ENCODE measurements around the gene TMPRSS2.

Gene TMPRSS2

DNA sequence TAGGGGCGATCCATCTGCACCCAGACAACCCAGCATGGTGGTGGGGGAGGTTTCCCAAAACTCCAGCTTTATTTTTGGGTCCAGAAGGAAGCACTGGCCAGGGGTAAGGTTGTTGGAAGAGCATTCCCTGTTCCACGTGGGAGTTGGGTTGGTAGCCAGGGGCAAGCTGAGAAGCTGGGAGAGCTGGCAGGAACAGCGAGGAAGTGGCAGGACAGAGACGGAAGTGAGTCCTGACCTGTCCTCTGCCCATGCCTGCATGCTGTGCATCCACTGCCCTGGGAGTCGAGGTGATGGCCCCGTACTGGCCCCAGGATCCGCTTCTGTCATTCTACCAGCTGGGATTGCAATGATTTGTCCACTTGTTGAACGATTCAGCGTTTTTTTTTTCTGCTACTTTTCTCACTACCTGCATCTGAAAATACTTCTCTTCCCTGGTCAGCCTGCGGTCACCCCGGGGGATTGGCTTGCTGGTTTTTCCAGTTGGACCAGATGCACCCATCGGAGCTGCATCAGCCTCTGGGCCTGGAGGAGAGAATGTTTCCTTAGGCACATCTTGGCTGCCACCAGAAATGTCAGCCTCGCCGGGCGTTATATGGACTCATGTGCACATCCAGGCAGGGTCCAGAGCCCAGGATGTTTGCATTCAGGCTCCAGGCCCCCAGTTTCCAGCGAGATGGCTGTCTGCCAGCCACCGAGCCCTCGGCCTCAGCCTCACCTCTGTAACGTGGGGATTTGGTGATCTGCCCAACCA lies 28.3 kb upstream of the TMPRSS2 start:
- no peak overlapping the region for H3K9ac ChIP-seq (ENCODE audit: low read depth in 1 of 2, low read length in 2 of 2)
- H3K4me1 ChIP-seq (ENCODE audit: control insufficient read depth in 1 of 2, insufficient read depth in 2 of 2, low read length in 2 of 2): peaks cover 0 to 9% of the 10 kb centered on the region in 2 donors
- H3K9me3 ChIP-seq (ENCODE audit: control insufficient read depth in 1 of 2, low read length in 2 of 2): no peaks in the 10 kb centered on the region
- no peak overlapping the region for H3K4me3 ChIP-seq (ENCODE audit: low read depth in 1 of 2, low read length in 2 of 2)
- H3K36me3 ChIP-seq (ENCODE audit: control insufficient read depth in 1 of 2, insufficient read depth in 2 of 2, low read length in 2 of 2): no peaks in the 10 kb centered on the region
- H3K27me3 ChIP-seq (ENCODE audit: control insufficient read depth in 1 of 2, insufficient read depth in 2 of 2, low read length in 2 of 2): no peaks in the 10 kb centered on the region
- H3K27ac ChIP-seq (ENCODE audit: low read depth, low read length): no peak overlapping the region

GRCh38 chr21:41530366-41530765 lies 22.4 kb upstream of the TMPRSS2 start:
- H3K4me3 ChIP-seq (ENCODE audit: low read depth in 1 of 2, low read length in 2 of 2): no peak overlapping the region
- H3K36me3 ChIP-seq (ENCODE audit: control insufficient read depth in 1 of 2, insufficient read depth in 2 of 2, low read length in 2 of 2): no peaks in the 10 kb centered on the region
- no peaks in the 10 kb centered on the region for H3K9me3 ChIP-seq (ENCODE audit: control insufficient read depth in 1 of 2, low read length in 2 of 2)
- H3K4me1 ChIP-seq (ENCODE audit: control insufficient read depth in 1 of 2, insufficient read depth in 2 of 2, low read length in 2 of 2): peaks cover 30 to 36% of the 10 kb centered on the region in 2 donors
- no peaks in the 10 kb centered on the region for H3K27me3 ChIP-seq (ENCODE audit: control insufficient read depth in 1 of 2, insufficient read depth in 2 of 2, low read length in 2 of 2)
- H3K27ac ChIP-seq (ENCODE audit: low read depth, low read length): no peak overlapping the region
- H3K9ac ChIP-seq (ENCODE audit: low read depth in 1 of 2, low read length in 2 of 2): no peak overlapping the region

- Histone ChIP-seq H3K4me3 (ENCODE audit: low read depth in 1 of 2, low read length in 2 of 2) (no peak overlapping the region), H3K9ac (ENCODE audit: low read depth in 1 of 2, low read length in 2 of 2) (peak overlapping the region in 1 of 2 donors; percentile 34), H3K9me3 (ENCODE audit: control insufficient read depth in 1 of 2, low read length in 2 of 2) (no peaks in the 10 kb centered on the region), H3K4me1 (ENCODE audit: control insufficient read depth in 1 of 2, insufficient read depth in 2 of 2, low read length in 2 of 2) (peaks cover 34 to 39% of the 10 kb centered on the region in 2 donors), H3K27me3 (ENCODE audit: control insufficient read depth in 1 of 2, insufficient read depth in 2 of 2, low read length in 2 of 2) (no peaks in the 10 kb centered on the region), H3K36me3 (ENCODE audit: control insufficient read depth in 1 of 2, insufficient read depth in 2 of 2, low read length in 2 of 2) (no peaks in the 10 kb centered on the region), H3K27ac (ENCODE audit: low read depth, low read length) (no peak overlapping the region)
Observed at GRCh38 chr21:41529769-41530168, 21.8 kb upstream of the TMPRSS2 start.

DNA sequence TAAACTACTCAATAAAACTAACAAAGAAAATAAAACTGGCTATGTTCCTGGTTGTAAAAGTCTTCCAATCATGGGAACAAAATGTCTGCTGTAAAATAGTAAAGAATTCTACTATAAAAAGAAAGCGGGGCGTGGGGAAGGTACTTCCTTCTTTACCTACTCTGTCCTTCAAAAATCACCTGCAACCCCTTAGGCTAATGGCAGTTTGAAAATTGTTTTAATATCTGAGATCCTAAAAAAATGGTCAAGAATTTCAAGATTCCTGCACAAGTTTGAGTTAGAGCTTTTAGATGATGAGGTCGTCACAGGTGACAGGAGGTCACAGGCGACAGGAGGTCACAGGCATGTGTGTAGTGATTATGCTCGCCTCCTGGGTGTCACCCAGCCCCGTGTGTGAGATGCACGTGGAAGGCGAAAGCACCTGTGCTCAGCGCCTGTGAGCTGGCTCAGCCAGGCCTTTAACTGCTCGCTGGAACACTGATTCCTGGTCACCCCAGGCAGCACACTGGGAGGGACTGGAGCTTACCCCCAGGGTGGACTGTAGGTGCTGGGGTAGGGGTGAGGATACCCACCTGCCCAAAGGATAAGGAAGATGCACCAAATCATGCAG lies 18.6 kb upstream of the TMPRSS2 start:
- H3K9ac ChIP-seq (ENCODE audit: low read depth in 1 of 2, low read length in 2 of 2): peak overlapping the region; percentile 40 to 55
- peaks cover 37 to 39% of the 10 kb centered on the region in 2 donors for H3K4me1 ChIP-seq (ENCODE audit: control insufficient read depth in 1 of 2, insufficient read depth in 2 of 2, low read length in 2 of 2)
- H3K27ac ChIP-seq (ENCODE audit: low read depth, low read length): peak overlapping the region; percentile 66
- no peaks in the 10 kb centered on the region for H3K27me3 ChIP-seq (ENCODE audit: control insufficient read depth in 1 of 2, insufficient read depth in 2 of 2, low read length in 2 of 2)
- peak overlapping the region in 1 of 2 donors; percentile 53 for H3K4me3 ChIP-seq (ENCODE audit: low read depth in 1 of 2, low read length in 2 of 2)
- H3K9me3 ChIP-seq (ENCODE audit: control insufficient read depth in 1 of 2, low read length in 2 of 2): no peaks in the 10 kb centered on the region
- no peaks in the 10 kb centered on the region for H3K36me3 ChIP-seq (ENCODE audit: control insufficient read depth in 1 of 2, insufficient read depth in 2 of 2, low read length in 2 of 2)

GRCh38 chr21:41523175-41523574 lies 15.2 kb upstream of the TMPRSS2 start:
- no peaks in the 10 kb centered on the region for H3K27me3 ChIP-seq (ENCODE audit: control insufficient read depth in 1 of 2, insufficient read depth in 2 of 2, low read length in 2 of 2)
- H3K36me3 ChIP-seq (ENCODE audit: control insufficient read depth in 1 of 2, insufficient read depth in 2 of 2, low read length in 2 of 2): no peaks in the 10 kb centered on the region
- H3K9me3 ChIP-seq (ENCODE audit: control insufficient read depth in 1 of 2, low read length in 2 of 2): peaks cover 0 to 2% of the 10 kb centered on the region in 2 donors
- peaks cover 21 to 29% of the 10 kb centered on the region in 2 donors for H3K4me1 ChIP-seq (ENCODE audit: control insufficient read depth in 1 of 2, insufficient read depth in 2 of 2, low read length in 2 of 2)
- H3K9ac ChIP-seq (ENCODE audit: low read depth in 1 of 2, low read length in 2 of 2): no peak overlapping the region
- no peak overlapping the region for H3K4me3 ChIP-seq (ENCODE audit: low read depth in 1 of 2, low read length in 2 of 2)
- no peak overlapping the region for H3K27ac ChIP-seq (ENCODE audit: low read depth, low read length)

- Histone ChIP-seq H3K36me3 (ENCODE audit: control insufficient read depth in 1 of 2, insufficient read depth in 2 of 2, low read length in 2 of 2) (no peaks in the 10 kb centered on the region), H3K9ac (ENCODE audit: low read depth in 1 of 2, low read length in 2 of 2) (no peak overlapping the region), H3K4me1 (ENCODE audit: control insufficient read depth in 1 of 2, insufficient read depth in 2 of 2, low read length in 2 of 2) (peaks cover 14% of the 10 kb centered on the region in 2 donors), H3K27ac (ENCODE audit: low read depth, low read length) (no peak overlapping the region), H3K27me3 (ENCODE audit: control insufficient read depth in 1 of 2, insufficient read depth in 2 of 2, low read length in 2 of 2) (no peaks in the 10 kb centered on the region), H3K9me3 (ENCODE audit: control insufficient read depth in 1 of 2, low read length in 2 of 2) (peaks cover 0 to 2% of the 10 kb centered on the region in 2 donors), H3K4me3 (ENCODE audit: low read depth in 1 of 2, low read length in 2 of 2) (no peak overlapping the region)
Observed at GRCh38 chr21:41521489-41522027, 13.6 kb upstream of the TMPRSS2 start.

DNA sequence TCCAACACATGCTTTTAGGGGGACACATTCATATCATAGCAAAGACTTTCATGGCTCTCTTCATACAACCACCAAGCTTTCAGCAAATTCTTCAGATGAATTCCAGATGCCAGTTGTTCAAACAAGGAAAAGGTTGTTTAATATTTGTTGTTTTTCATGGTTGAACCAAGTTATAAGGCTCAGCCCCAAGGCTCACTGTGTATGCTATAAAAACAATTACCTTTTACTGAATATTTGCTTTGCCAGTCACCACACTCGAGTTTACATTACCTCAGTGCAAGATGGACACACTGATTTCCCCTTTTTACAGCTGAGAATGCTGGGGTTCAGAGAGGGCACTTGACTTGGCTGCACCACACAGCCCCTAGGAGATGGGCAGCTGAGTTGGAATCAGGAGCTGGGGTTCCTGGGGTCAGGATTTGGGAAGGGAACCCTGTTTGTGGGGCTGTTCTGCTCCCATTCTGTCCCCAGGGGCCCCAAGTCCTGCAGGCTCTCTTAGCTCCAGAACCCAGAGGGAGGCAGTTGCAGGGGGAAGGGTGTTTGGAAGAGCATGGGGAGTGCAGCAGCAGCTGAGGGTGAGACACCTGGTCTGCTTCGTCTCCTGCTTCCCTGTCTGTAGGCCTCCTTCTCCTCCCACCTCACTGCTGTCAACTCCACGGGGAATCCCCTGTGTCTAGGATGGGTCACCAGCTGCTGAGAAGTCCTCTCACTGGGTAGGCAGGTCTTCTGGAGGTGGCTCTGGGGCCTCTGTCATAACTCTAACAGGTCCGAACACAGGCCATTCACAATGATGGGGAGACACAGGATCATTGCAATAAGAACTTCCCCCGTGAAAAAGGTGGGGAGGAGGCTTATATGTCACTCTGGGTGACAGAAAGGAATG lies 12.8 kb upstream of the TMPRSS2 start:
- H3K9me3 ChIP-seq (ENCODE audit: control insufficient read depth in 1 of 2, low read length in 2 of 2): peaks cover 0 to 2% of the 10 kb centered on the region in 2 donors
- peaks cover 7 to 12% of the 10 kb centered on the region in 2 donors for H3K4me1 ChIP-seq (ENCODE audit: control insufficient read depth in 1 of 2, insufficient read depth in 2 of 2, low read length in 2 of 2)
- H3K36me3 ChIP-seq (ENCODE audit: control insufficient read depth in 1 of 2, insufficient read depth in 2 of 2, low read length in 2 of 2): no peaks in the 10 kb centered on the region
- H3K27me3 ChIP-seq (ENCODE audit: control insufficient read depth in 1 of 2, insufficient read depth in 2 of 2, low read length in 2 of 2): no peaks in the 10 kb centered on the region
- H3K27ac ChIP-seq (ENCODE audit: low read depth, low read length): no peak overlapping the region
- no peak overlapping the region for H3K9ac ChIP-seq (ENCODE audit: low read depth in 1 of 2, low read length in 2 of 2)
- H3K4me3 ChIP-seq (ENCODE audit: low read depth in 1 of 2, low read length in 2 of 2): no peak overlapping the region

GRCh38 chr21:41519806-41520559 lies 12.0 kb upstream of the TMPRSS2 start:
- Histone ChIP-seq H3K4me3 (ENCODE audit: low read depth in 1 of 2, low read length in 2 of 2) (no peak overlapping the region), H3K36me3 (ENCODE audit: control insufficient read depth in 1 of 2, insufficient read depth in 2 of 2, low read length in 2 of 2) (no peaks in the 10 kb centered on the region), H3K9ac (ENCODE audit: low read depth in 1 of 2, low read length in 2 of 2) (no peak overlapping the region), H3K27ac (ENCODE audit: low read depth, low read length) (no peak overlapping the region), H3K9me3 (ENCODE audit: control insufficient read depth in 1 of 2, low read length in 2 of 2) (peaks cover 0 to 2% of the 10 kb centered on the region in 2 donors), H3K4me1 (ENCODE audit: control insufficient read depth in 1 of 2, insufficient read depth in 2 of 2, low read length in 2 of 2) (peaks cover 2 to 9% of the 10 kb centered on the region in 2 donors), H3K27me3 (ENCODE audit: control insufficient read depth in 1 of 2, insufficient read depth in 2 of 2, low read length in 2 of 2) (no peaks in the 10 kb centered on the region)

- Histone ChIP-seq H3K36me3 (ENCODE audit: control insufficient read depth in 1 of 2, insufficient read depth in 2 of 2, low read length in 2 of 2) (no peaks in the 10 kb centered on the region), H3K9me3 (ENCODE audit: control insufficient read depth in 1 of 2, low read length in 2 of 2) (peaks cover 0 to 2% of the 10 kb centered on the region in 2 donors), H3K9ac (ENCODE audit: low read depth in 1 of 2, low read length in 2 of 2) (no peak overlapping the region), H3K4me3 (ENCODE audit: low read depth in 1 of 2, low read length in 2 of 2) (no peak overlapping the region), H3K27ac (ENCODE audit: low read depth, low read length) (no peak overlapping the region), H3K27me3 (ENCODE audit: control insufficient read depth in 1 of 2, insufficient read depth in 2 of 2, low read length in 2 of 2) (no peaks in the 10 kb centered on the region), H3K4me1 (ENCODE audit: control insufficient read depth in 1 of 2, insufficient read depth in 2 of 2, low read length in 2 of 2) (peaks cover 0 to 8% of the 10 kb centered on the region in 2 donors)
Observed at GRCh38 chr21:41518757-41519156, 10.8 kb upstream of the TMPRSS2 start.
